ENCODE data around the gene USP40.

The USP40 gene

DNA sequence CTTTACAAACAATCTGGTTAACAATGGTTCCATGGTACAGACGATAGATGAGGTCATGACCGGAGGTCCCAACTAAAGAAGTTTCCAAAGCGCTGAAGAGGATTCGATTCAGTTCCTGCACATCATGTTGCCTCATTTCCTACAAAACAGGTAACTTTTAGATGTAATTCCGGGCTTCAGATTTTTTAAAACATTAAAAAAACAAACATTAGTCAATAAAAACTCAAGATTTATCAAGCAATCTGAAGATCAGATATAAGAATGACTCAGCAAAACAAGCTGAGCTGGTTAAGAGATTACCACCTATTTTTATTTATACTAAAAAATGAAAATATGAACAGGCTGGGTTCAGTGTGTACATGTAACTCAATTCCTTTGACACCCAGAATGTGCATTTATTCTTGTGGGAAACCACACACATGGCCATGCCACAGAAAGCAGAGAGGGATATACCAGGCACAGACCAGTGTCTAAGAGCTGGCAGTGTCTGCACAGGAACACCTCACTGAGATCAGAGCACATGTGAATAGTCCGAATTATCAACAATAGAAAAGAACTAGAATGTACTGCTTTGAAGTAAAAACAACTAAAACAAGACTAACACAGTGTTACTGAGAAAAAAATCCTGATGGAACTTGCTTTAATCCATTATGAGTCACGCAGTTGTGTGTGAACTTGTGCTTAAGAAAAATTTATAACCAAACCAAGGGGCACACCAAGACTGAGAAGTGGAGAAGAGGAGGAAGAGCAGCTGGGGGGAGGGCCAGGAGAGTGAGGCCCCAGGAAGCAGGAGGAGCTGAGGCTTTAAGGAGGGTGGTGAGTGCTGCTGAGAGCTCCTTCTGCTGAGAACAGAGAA is 9.5 kb downstream of the USP40 start:
- DNase-seq: peak; percentile 31

DNA sequence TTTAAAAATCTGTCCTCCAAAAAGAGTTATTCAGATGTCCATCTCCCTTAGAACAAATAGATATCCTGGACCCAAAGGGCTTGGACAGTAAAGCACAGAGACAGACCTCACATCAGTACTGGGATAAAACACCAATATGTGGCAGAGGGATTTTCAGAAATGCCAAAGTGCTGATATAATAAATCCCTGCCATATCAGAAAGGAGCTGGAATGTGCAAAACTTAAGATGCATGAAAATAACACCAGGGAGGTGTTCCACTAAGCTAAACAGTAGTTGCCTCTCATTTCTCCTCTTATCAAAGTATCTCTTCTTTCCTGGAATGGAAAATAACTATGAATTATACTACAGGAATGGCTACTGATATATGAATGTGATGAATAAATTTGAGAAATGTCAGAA is 13.2 kb downstream of the USP40 start:
- DNase-seq: no peak

DNA sequence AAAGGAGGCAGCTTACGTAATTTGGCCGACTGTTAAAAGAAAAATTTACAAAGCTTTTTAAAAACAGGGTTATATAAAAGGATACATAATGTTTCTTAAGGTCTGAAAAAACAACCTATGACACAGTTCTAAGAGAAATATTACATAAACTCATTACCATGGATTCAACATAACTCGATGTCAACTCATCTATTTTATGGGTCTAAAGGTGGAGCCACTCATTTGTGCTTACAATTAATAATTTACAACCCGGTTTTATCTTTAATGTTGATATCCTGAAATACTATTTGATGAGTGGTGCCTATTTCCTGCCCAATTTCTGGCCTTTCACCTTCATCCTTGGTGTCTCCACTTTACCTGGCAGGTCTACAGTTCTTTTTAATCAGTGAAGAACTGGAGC is 15.1 kb downstream of the USP40 start:
- DNase-seq: no peak

DNA sequence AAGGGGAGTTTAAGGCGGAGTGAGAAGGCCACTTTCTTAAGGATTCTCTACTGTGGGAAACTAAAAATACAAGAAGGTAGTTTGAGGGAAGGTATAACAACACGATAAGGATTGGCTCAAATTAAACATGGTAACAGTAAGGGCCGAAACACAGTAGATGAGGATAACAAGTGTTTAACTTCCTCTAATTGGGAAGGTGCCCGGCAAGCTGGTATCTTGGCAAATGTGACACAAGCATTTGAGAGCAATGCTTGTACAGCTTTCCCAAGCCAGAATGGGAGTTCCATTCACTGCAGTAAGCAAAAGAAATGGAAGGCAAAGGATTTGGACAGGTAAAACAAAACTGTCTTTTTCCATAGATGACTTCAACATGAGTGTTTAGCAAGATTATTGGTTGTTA is 19.8 kb downstream of the USP40 start:
- DNase-seq: no peak

DNA sequence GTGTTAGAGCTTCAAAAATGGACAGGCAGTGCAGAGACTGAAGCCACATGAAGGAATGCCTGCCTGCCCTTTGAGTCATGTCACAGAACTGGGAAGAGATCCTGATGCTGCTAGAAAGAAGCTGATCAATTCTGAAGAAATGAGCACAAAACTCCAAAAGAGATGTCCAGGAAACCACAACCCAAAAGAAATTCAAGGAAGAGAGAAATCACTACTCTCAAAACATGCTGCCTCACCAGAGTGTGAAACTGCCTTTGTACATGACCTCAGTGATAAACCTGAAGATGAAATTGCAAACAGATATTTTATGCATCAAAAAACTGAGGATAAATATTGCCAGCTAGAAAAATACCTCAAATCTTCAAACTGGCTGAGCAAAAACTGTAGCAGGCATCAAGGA is 20.5 kb downstream of the USP40 start:
- DNase-seq: no peak

DNA sequence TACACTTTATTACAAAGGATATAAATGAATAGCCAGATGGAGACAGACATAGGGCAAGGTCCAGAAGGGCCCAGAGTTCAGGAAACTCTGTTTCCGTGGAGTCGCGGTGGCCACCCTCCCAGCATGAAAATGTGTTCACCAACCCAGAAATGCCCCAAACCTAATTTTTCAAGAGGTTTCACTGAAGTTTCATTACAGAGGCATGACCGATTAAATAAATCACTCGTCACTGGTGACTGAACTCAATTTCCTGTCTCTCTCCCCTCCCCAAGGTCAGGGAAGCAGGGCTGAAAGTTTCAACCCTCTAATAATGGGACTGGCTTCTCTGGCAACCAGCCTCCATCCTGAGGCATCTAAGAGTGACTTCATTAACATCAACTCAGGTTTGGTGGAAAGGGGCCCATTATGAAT is 22.4 kb downstream of the USP40 start:
- no peak for DNase-seq

DNA sequence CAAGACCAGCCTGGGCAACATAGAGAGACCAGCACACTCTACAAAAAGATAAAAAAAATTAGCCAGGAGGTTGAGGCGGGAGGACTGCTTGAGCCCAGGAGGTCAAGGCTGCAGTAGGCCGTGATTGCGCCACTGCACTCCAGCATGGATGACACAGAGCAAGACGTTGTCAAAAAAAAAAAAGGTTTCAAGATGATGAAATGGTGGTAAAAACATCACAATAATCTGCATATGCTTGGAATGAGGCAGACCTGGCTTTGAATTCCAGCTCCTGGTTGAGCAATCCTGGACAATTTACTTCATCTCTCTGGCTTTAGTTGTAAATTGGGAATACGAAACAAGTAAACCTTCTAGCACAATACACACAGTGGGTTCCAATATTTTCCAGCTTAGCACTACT is 24.1 kb downstream of the USP40 start:
- no peak for DNase-seq

DNA sequence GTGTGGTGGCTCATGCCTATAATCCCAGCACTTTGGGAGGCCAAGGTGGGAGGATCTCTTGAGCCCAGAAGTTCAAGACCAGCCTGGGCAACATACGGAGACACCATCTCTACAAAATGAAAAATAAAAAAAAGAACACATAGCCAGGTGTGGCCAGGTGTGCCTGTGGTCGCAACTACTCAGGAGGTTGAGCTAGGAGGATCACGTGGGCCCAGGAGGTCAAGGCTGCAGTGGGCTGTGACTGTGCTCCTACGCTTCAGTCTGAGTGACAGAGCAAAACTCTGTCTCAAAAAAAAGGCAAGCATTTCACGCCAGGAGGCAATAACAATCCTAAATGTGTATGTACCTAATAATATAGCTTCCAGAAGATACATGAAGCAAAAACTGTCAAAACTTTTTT is 27.8 kb downstream of the USP40 start:
- no peak for DNase-seq

DNA sequence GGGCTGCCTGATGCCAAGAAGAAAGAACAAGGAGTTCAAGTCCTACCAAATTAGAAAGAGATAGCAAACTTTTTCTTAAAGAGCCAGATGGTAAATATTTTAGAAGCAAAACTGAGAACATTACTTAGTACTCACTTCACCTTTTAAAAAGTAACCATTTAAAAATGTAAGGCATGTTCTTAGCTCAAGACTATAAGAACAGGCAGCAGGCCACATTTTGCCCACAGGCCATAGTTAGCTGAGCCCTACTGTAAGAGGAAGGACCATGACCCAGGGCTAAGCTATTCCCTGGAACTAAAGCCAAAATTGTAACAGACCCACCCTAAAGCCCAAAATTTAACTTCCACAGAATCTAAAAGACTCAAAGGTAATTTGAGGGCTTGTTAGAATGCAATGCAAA is 31.3 kb downstream of the USP40 start:
- DNase-seq: no peak

DNA sequence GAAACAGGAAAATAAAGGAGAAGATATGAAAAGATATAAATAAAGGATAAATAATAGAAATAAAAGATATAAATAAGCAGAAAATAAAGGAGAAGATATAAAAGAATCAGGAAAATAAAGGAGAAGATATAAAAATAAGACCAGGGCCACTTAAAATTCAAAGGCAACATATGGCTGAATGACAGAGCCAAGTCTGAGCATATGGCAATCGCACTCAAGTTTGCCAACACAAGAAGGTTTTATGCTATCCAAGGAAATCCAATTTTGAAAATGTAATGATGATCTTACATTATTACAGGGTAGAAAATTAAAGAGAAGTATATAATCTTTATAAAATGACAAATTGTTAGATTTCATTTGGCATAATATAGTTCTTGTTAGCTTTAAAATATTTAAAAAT is 33.6 kb downstream of the USP40 start:
- no peak for DNase-seq

DNA sequence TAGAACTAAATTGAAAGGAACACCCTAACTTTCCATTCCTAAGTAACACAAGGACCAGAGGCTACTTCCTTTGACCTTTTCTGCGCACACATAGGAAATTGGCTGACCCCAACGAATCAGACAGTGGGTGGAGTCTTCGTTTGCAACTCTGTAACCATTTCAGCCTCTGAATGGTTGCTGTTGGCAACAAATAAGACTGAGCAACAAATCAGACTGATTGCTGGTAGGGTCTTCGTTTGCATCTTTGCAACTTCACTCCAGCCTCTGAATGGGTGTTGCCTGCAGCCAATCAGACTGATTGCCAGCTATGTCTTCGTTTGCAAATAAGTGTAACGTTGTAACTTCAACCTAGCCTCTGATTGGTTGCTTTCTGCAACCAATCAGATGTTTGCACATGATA is 34.6 kb downstream of the USP40 start:
- no peak for DNase-seq

DNA sequence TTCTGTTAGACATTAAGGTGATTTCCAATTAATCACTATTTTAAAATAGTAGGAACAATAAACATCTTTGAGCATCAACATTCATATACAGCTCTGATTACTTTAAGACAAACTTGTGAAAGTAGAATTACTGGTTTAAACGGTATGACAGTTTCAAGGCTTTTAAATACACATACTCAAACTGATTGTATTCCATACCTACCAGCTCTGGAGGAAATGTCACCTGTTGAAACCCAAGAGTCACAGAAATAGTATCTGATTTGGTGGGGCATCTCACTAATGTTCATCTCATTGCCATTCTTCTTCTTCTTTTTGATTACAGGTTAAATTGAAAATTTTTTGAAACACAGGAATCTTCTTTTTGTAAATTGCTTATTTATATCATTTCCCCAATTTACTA is 36.2 kb downstream of the USP40 start:
- no peak for DNase-seq

DNA sequence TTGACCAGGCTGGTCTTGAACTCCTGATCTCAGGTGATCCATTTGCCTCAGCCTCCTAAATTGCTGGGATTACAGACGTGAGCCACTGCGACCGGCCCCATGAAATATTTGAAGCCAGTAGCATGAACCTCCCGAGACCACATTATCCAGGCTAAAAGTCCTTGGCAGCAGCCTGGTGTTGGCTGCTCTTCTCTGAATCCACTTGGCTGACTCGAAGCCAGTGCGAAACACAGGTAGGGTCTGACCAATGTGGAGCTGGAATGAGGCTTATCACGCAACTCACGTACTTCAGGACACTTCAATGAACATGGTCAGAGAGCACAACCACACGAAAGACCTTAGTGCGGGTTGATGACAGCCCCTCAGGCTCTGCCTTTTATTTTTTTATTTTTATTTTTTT is 38.4 kb downstream of the USP40 start:
- no peak for DNase-seq

DNA sequence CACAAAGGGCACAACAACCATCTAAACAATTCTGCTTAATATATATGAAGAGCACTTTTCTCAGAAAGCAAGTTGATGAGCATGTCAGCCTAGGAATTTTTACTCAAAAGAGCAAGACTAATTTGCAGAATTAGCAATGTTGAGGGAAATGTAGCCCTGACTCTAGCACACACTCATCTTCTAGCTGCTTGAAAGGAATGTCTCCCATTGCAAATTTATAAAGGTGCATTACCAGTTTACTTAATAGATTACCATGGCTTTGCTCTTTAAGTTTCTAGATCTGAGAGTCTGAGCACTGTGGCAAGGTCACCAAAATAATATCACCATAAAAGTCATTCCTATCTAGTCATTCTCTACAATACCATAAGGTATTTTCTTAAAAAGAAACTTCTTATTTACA is 40.8 kb downstream of the USP40 start:
- DNase-seq: no peak

DNA sequence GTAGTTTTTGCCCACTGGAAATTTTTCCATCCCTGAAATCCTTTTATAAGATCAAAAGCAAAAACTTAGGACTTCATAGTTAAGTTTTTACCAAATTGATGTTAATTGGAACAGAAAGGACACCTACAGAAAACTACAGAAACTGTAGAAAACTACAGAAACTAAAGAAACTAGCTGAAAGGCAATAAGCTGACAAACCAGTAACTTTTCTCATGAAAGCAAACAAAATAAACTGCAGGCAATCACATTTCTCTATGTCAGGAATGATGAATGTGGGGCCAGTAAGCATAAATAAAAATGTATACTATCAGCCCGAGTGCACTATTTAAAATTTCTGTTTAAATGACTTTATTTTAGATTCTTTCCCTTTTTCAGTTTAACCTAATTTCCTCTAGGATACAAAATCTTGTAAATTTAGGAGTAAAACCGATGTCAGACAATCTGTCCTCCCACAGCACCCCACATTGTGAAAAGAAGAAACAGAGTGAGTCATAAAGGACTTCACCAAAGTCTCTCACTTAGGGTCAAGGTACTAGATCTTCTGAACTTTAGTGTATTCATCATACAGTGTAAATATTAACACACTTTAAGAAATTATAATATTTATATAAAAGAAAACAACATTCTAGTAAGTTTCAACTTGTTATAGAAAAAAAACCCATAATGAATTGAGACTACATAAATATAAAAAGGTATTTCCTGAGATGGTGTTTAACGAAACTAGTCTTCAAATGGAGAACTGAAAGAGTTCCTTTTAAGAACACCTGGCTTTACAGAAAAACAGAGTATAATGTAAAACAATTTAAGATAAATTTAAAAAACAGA is 46.6 kb downstream of the USP40 start:
- no peak for DNase-seq

DNA sequence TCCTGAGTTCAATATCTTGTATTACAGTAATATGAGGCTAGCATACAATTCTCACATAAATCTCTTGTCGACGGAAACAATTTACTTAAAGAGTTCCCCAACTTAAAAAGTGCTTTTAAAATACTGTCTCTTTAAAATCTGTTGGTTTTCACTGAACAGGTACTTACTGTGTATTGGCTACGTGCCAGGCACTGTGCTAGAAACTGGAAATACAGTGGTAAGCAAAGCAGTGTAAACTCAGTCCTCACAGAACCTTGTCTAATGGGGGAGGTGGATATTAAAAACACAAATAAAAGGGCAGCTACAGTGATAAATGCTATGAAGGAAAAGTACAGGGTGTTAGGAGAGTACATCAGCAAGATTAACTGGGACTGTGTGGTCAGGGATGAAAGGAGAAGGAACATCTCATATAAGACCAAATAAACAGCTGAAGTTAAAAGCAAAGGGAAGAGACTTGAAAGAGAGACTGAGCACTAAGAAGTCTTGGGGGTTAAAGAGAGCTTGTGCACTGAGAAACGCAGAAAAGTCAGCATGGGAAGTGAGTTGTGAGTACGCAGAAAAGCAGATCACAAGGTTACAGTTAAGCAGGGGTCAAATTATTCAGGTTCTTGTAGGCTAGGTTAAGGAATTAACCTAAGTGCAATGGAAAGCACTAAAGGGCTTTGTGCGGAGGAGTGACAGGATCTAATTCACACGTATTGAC is 52.5 kb downstream of the USP40 start:
- DNase-seq: no peak

DNA sequence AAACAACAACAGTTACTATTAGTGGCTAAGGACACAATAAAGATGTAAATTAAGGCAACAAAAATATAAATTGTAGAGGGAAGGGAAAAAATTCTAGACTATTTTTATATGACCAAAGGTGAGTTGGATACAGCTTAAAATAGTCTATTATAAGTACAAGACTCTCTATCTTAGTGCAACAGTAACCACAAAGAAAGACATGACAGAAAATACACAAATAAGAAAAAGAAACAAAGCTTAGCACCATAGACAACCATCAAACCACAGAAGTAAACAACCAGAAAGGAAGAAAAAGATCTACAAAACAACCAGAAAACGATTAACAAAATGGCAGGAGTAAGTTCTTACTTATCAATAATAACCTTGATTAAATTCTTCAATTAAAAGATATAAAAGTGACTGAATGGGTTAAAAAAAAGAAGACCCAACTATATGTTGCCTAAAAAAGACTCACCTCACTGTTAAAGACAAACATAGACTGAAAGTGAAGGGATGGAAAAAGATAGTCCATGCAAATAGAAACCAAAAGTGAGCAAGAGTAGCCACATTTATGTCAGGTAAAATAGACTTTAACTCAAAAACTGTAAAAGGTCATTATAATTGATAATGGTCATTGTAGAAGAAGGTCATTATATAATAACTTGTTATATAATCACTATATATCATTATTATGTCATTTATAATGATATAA is 62.5 kb downstream of the USP40 start:
- no peak for DNase-seq

DNA sequence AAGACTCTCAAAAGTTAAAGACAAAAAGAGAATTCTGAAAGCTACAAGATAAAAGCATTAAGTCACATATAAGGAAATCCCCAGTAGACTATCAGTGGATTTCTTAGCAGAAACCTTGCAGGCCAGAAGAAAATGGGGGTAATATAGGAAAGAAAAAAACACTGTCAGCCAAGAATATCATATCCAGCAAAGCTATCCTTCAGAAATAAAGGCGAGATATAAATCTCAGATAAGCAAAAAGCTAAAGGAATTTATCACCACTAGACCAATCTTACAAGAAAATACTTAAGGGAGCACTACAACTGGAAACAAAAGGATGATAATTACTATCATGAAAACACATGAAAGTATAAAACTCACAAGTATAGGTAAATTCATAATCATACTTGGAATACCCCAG is 63.1 kb downstream of the USP40 start:
- no peak for DNase-seq

DNA sequence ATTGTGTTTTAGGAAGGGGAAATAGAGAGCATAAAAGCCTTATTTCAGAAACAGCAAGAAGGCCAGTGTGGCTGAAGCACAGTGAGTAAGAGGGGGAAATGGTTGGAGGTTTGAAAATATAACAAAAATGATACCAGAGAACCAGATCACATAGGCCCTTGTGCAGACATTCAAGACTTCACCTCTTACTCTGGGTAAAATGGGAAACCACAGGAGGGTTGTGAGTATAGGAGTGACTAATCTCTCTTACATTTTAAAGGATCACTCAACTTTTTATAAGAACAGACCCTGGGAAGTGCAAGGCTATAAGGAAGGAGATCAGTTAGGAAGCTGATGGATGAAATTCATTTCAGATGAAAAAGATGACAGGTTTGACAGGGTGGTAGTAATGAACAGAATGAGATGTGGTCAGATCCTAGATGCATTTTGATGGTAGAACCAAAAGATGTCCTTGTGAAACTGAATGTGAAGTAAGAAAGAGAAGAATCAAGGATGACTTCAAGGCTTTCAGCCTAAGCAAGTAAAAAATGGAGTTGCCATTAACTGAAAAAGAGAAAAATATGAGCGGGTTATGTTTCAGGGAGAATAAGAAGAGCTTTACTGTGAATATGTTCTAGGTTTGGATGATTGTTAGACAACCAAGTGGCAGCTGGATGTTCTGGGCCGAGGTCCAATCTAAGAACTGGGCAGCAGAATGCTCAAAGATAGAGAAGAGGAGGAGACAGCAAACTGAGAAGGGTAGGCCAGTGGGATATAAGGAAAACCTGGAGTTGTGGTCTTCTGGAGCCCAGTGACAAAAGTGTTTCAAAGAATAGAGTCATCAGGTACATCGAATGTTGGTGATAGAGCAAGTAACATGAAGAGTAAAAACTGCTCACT is 65.1 kb downstream of the USP40 start:
- DNase-seq: no peak

DNA sequence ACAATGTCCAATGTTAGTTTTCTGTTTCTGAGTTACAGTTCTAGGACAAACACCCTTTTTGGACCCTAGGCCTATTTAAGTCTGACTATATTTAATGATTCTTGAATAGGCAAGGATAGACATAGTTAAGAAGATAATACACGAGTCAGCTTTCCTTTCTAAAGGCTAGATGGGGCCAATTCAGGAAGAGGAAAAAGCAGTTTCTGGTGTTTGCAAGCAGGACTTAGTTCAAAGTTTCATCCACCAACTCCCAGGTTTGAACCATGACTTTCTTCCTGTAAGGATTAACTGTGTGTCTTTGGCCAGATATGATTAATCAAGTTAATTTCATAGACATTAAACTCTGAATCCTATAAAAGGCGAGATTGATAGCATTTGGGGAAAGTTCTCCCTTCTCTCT is 66.7 kb downstream of the USP40 start:
- DNase-seq: no peak

DNA sequence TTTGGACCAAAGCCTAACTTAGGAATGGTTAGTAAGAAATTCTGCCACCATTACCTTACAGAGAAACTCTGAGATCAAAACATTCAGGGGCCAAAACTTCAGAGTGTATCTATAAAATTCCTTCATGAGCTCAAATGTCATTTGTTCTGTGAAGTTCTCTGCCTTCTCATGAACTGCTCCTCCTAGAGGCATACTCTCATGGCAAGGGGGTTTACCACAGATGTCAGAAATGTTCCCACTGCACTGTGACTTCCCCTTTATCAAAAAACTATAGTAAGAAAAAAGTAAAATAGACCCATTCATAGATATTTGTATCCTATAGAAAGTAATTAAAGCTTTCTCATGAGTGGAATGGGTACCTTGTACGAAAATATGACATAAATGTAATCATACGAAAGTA is 68.5 kb downstream of the USP40 start:
- peak; percentile 15 for DNase-seq

DNA sequence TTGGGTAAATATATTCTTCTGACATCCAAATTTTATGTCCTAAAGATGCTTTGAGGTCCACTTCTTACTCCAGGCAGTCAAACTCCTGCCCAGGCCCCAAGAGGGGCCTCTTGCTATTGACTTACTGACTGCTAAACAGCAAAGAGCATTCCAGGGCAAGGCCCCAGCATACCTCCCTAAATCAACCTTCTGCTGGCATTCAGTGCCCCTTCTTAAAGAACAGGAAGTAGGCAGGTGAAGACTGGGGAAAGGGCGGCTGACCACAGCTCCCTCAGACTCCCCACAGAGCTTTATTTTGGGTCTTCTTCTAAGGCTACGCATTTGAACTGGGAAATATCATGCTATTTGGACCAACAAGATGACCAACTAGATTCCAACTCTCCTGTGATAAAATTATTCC is 68.9 kb downstream of the USP40 start:
- no peak for DNase-seq

All from KG1 (cell line).